ENCODE measurements around the gene TUT1.

DNA sequence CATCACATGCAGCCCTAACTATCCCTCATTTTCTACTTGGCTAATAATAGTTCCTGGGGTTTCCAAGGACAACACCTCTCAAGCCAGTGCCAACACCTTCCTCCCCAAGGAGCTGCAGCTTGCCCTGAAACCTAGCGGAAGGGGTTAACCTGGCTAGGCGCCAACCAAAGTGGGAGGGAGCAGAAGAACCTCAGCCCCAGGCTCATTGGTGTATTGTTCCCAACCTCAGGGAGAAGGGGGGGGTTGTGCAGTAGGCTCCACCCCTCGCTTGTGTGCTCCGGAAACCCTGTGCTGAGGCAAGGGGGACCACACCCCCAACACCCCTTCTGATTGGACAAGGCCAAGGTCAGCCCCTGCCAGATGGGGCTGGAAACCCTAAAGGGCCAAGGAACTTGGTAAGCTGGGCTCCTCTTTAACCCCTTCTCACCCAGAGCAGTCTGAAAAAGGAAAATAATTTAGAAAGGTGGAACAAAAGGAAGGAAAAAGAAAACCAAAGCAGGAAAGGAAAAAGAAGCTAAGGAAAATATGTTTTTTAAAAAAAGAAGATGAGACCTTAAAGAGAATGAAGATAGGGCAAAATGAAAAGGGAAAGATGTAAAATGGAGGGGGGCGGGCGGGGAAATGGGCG lies 7.9 kb upstream of the TUT1 start:
- TF ChIP-seq TAF1 (conservative IDR thresholded peaks at IDR 0.05) = no peak
- TF ChIP-seq, protein P1, sequence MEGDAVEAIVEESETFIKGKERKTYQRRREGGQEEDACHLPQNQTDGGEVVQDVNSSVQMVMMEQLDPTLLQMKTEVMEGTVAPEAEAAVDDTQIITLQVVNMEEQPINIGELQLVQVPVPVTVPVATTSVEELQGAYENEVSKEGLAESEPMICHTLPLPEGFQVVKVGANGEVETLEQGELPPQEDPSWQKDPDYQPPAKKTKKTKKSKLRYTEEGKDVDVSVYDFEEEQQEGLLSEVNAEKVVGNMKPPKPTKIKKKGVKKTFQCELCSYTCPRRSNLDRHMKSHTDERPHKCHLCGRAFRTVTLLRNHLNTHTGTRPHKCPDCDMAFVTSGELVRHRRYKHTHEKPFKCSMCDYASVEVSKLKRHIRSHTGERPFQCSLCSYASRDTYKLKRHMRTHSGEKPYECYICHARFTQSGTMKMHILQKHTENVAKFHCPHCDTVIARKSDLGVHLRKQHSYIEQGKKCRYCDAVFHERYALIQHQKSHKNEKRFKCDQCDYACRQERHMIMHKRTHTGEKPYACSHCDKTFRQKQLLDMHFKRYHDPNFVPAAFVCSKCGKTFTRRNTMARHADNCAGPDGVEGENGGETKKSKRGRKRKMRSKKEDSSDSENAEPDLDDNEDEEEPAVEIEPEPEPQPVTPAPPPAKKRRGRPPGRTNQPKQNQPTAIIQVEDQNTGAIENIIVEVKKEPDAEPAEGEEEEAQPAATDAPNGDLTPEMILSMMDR (IDR thresholded peaks at IDR 0.05; ENCODE audit: low read depth, low read length, missing input control) = no peak
- TF ChIP-seq, protein P2, sequence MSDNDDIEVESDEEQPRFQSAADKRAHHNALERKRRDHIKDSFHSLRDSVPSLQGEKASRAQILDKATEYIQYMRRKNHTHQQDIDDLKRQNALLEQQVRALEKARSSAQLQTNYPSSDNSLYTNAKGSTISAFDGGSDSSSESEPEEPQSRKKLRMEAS (IDR thresholded peaks at IDR 0.05) = no peak
- TF ChIP-seq HNF4G (IDR thresholded peaks at IDR 0.05) = no peak
- TF ChIP-seq FOXA2 (IDR thresholded peaks at IDR 0.05) = no peak
- no peak for TF ChIP-seq JUND (IDR thresholded peaks at IDR 0.05)

Measured in liver (tissue), 3 donors.